ENCODE results near the gene LAMC1.

The LAMC1 gene

DNA sequence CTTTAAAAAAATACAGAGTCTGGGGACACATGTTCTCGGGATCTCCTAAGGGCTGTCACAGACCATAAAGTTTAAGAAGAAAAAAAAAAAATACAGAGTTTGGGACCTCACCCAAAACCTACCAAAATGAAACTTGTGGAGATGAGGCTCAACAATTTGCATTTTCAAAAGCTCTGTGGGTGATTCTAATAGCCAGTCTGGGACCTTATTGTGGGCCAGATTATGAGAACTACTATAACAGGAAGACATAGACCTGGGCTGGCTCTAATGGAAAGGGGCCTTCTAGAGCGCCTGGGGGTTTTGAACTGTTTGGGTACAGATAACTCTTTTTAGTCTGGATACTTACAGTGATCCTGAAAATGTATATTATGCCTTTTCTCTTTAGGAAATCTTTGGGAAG lies 69.1 kb downstream of the LAMC1 start:
- intact Hi-C loops (cut with micrococcal nuclease): no loop called here

DNA sequence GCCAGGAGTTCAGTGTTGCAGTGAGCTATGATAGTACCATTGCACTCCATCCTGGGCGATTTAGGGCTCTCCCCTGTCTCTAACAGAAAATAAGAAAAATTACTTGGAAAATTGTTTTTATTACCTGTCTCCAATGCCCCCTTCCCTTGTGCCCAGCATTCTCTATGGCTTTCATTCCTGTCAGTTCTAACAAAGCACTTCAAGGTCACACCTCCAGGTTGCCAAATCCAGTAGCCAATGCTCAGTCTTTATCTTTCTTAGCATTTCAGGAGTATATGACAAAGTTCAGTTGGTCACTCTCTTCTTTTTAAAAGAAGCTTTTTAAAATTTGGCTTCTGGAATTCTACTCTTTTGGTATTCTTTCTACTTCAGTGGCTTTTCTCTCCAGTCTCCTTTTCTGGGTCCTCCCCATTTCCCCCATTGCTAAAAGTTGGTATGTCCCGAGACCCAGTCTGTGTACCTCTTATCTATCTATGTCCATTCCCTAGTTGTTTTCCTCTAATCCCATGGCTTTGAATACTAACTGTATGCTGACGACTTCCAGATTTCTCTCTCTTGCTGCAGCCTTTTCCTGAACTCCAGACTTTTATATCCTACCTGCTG lies 69.9 kb downstream of the LAMC1 start:
- Mint-ChIP-seq H3K36me3 (ENCODE audit: low read depth) (no peaks in the 10 kb centered on the region), H3K4me1 (ENCODE audit: low read depth) (no peaks in the 10 kb centered on the region), H3K4me3 (no peak overlapping the region), H3K27me3 (no peaks in the 10 kb centered on the region), H3K27ac (no peak overlapping the region), H3K9me3 (no peaks in the 10 kb centered on the region)
- intact Hi-C loops (cut with micrococcal nuclease): no loop called here

More for the DNA sequence above, 69.1 kb downstream of the LAMC1 start:
- Mint-ChIP-seq H3K4me3 (no peak overlapping the region), H3K36me3 (ENCODE audit: low read depth) (no peaks in the 10 kb centered on the region), H3K27me3 (no peaks in the 10 kb centered on the region), H3K27ac (no peak overlapping the region), H3K9me3 (no peaks in the 10 kb centered on the region), H3K4me1 (ENCODE audit: low read depth) (no peaks in the 10 kb centered on the region)

DNA sequence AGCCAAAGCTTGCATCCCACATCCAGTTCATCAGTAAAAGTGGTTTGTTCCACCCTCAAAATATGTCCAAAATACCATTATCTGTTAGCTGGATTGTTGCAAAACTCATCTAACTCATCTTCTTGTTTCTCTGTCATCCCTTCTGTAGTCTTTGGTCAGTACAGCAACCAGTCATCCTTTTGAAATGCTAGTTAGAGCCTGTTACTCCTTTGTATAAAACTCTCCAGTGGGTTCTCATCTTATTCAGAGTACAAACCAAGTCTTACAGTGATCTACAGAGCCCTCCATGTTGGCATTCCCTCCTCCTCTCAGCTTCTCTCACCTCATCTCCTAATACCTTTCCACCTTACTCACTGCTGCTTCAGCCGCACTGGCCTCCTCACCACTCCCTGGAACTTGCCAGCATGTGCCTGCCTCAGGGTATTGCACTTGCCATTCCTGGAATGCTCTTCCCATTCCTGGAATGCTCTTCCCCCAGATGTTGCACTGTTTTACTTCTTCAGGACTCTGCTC lies 70.6 kb downstream of the LAMC1 start:
- H3K4me1 Mint-ChIP-seq (ENCODE audit: low read depth): no peaks in the 10 kb centered on the region
- H3K27ac Mint-ChIP-seq: no peak overlapping the region
- H3K9me3 Mint-ChIP-seq: no peaks in the 10 kb centered on the region
- no peaks in the 10 kb centered on the region for H3K36me3 Mint-ChIP-seq (ENCODE audit: low read depth)
- intact Hi-C loops (cut with micrococcal nuclease): no loop called here
- no peak overlapping the region for H3K4me3 Mint-ChIP-seq
- H3K27me3 Mint-ChIP-seq: no peaks in the 10 kb centered on the region

DNA sequence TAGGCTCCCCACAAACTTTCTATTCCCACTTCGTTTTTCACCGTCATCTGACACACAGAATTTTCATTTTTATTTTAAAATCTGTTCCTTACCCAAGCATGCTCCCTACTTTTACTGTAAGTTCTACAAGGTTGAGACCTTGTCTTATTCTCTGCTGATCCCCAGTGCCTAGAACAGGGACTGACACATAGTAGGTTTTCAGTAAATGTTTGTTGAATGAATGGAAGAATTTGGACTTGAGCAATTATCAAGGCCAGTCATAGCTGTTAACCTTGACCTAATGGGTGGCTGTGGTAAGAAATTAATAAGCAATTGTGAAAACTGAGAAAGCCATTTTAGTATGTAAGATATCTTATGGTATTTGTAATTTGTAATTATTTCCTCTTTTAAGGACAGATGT lies 71.1 kb downstream of the LAMC1 start:
- no peak overlapping the region for H3K4me3 Mint-ChIP-seq
- H3K36me3 Mint-ChIP-seq (ENCODE audit: low read depth): no peaks in the 10 kb centered on the region
- H3K27me3 Mint-ChIP-seq: no peaks in the 10 kb centered on the region
- H3K27ac Mint-ChIP-seq: no peak overlapping the region
- H3K4me1 Mint-ChIP-seq (ENCODE audit: low read depth): no peaks in the 10 kb centered on the region
- H3K9me3 Mint-ChIP-seq: no peaks in the 10 kb centered on the region
- intact Hi-C loops (cut with micrococcal nuclease): no loop called here

DNA sequence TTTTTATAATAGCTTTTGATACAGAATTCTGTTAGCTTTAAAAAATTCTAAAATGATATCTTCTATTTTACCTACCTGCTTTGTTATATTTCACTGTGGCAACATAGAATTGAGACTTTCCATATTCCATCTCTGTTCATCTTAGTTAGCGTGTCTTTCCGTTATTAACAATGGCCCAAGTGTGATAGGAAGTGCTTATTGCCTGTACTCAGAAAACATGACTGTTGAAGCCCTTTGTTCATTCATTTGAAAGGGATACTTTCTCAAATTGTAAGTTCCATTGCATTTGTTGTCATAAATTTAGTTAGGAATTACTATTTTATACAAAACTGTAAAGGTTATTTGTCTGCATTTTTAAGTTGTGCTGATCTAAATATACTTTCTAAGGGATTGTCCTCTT lies 73.1 kb downstream of the LAMC1 start:
- Mint-ChIP-seq H3K27me3 (no peaks in the 10 kb centered on the region), H3K4me1 (ENCODE audit: low read depth) (no peaks in the 10 kb centered on the region), H3K36me3 (ENCODE audit: low read depth) (no peaks in the 10 kb centered on the region), H3K27ac (no peak overlapping the region), H3K4me3 (no peak overlapping the region), H3K9me3 (no peaks in the 10 kb centered on the region)
- intact Hi-C loops (cut with micrococcal nuclease): no loop called here

DNA sequence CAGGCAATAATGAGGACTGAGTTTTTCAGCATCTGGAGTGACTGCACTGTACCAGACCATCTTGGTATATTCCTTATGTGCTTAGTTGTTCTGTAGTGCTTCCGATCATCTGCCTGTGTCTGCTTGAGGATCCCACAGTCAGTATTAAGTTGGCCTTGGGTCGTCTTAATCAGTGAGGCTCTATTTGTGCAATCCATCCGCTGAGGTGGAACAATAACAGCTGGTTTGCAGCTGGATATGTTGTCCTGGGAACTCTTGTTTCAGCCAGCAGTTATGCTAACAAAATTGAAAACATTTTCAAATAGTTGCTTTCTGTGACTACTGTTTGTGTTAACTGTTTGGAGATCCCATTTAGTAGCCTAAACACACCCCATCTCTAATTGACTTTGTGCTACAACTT lies 73.7 kb downstream of the LAMC1 start:
- no peak overlapping the region for H3K4me3 Mint-ChIP-seq
- peaks cover 5% of the 10 kb centered on the region for H3K4me1 Mint-ChIP-seq (ENCODE audit: low read depth)
- intact Hi-C loops (cut with micrococcal nuclease): no loop called here
- no peaks in the 10 kb centered on the region for H3K36me3 Mint-ChIP-seq (ENCODE audit: low read depth)
- no peaks in the 10 kb centered on the region for H3K27me3 Mint-ChIP-seq
- no peak overlapping the region for H3K27ac Mint-ChIP-seq
- H3K9me3 Mint-ChIP-seq: no peaks in the 10 kb centered on the region

DNA sequence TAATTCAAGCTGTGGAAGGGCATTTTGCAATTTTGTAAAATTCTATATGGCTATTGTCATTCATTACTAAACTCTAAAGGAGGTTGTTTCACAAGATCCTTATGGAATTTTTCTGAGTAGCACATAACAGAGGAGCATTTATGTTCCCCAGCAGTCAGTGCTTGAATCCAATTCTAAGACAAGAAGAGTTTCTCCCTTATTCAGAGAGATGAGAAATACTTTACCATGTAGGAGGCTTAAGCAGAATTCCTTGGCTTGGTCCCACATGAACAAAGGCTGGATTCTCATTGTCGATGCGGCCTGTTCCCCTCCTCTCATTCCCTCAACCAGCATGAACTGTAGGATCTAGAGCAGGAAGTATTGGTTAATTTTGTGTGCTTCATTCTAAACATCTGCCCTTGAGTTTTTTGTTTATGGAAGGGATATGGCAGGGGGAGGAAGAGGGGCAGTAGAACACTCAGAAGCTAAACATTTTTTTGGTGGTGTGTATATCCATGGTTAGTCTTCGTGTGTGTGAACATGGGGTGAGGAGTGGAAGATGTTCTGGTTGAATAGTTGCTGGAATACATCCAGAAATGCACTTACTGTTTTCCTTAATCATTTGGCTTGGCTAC lies 74.3 kb downstream of the LAMC1 start:
- H3K27ac Mint-ChIP-seq: no peak overlapping the region
- peaks cover 11% of the 10 kb centered on the region for H3K4me1 Mint-ChIP-seq (ENCODE audit: low read depth)
- intact Hi-C loops (cut with micrococcal nuclease): no loop called here
- H3K9me3 Mint-ChIP-seq: no peaks in the 10 kb centered on the region
- no peaks in the 10 kb centered on the region for H3K27me3 Mint-ChIP-seq
- H3K4me3 Mint-ChIP-seq: no peak overlapping the region
- H3K36me3 Mint-ChIP-seq (ENCODE audit: low read depth): no peaks in the 10 kb centered on the region

DNA sequence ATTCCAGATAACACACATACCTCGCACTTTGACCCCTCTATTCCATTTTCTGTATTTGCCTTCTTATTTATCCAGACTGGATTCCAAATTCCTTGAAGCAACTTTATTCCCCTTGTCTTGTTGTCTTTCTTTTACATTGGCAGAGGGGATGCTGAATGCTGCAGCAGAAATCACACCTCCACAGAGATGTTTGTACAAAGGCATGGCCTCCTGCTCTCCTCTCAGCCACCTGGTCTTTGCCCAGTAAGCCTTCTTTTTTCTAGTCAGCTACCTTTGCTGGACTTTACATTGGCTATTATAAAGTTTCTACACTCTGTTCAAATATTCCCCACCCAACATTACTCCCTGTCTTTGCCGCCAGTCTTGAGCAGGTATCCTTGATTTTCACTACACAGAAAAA lies 75.1 kb downstream of the LAMC1 start:
- intact Hi-C loops (cut with micrococcal nuclease): no loop called here

DNA sequence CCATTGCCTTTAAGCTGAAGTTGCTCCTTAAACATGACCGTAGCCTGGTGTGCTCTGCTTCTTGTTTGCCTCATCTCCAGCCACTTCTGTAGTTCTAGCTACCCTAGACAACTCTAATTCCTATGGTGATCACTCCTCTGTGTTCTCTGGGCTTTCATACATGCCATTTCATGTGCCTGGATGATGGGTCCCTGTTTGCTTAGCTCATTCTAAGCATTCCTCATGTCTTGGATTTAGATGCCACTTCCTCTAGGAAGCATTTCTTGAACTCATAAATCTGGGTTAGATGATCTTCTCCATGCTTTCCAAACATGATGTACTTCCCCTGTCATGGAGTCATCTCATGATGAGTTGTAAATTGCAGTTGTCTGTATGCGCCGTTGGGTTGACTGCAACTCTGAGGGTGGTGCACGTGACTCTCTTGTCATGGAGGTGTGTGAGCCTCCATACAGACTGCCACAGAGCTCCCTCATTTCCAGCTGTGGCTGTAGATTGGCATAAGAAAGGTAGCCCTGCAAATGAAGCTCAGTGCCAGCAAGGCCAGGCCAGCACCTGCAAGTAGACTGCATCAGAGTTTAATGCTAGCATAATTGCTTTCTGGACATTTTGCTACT lies 77.2 kb downstream of the LAMC1 start:
- Mint-ChIP-seq H3K36me3 (ENCODE audit: low read depth) (no peaks in the 10 kb centered on the region), H3K27ac (no peak overlapping the region), H3K4me3 (no peak overlapping the region), H3K4me1 (ENCODE audit: low read depth) (peaks cover 14% of the 10 kb centered on the region), H3K27me3 (no peaks in the 10 kb centered on the region), H3K9me3 (no peaks in the 10 kb centered on the region)
- intact Hi-C loops (cut with micrococcal nuclease): no loop called here

More for the DNA sequence above, 75.1 kb downstream of the LAMC1 start:
- H3K4me3 Mint-ChIP-seq: no peak overlapping the region
- no peak overlapping the region for H3K27ac Mint-ChIP-seq
- no peaks in the 10 kb centered on the region for H3K36me3 Mint-ChIP-seq (ENCODE audit: low read depth)
- H3K4me1 Mint-ChIP-seq (ENCODE audit: low read depth): peaks cover 14% of the 10 kb centered on the region
- H3K9me3 Mint-ChIP-seq: no peaks in the 10 kb centered on the region
- no peaks in the 10 kb centered on the region for H3K27me3 Mint-ChIP-seq

DNA sequence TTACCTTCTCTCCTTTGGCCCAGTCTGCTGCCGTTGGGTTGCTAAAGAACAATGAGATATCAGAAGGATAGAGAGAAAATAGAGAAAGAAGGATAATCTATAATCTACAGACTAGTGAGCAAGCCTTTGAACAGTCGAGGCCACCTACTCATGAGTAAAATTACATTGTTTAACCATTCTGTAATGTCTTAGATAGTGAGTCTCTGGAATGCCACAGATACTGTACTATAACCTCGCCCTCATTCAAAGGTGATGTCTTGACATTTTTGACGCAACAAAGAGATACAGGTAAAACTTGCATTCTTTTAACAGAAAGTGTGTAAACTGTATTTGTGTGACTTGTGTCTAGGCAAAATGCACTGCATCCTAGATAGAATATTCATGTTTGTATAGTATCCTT lies 77.9 kb downstream of the LAMC1 start:
- intact Hi-C loops (cut with micrococcal nuclease): no loop called here
- Mint-ChIP-seq H3K4me1 (ENCODE audit: low read depth) (peaks cover 14% of the 10 kb centered on the region), H3K9me3 (no peaks in the 10 kb centered on the region), H3K27ac (no peak overlapping the region), H3K27me3 (no peaks in the 10 kb centered on the region), H3K36me3 (ENCODE audit: low read depth) (no peaks in the 10 kb centered on the region), H3K4me3 (no peak overlapping the region)

DNA sequence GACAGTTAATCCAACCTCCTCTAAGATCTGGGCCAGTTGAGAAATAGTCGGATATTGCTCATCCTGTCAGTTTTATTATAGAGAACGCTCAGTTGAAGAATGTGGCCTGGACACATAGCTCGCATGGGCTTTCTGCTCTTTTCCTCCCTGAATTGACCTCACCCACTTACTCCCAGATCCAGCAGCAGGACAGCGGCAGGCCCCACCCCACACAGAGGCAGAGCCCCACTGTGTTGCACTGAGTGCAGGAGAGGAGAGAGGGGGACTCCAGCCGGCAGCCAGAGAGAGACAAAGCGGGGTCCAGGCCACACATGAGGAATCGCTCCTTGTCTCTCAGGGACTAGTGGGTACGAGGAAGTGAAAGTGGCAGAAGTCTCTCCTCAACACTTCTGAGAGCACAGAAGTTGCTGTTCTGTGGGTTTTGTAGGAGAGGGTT lies 78.6 kb downstream of the LAMC1 start:
- Mint-ChIP-seq H3K27me3 (no peaks in the 10 kb centered on the region), H3K9me3 (no peaks in the 10 kb centered on the region), H3K4me3 (no peak overlapping the region), H3K27ac (peak overlapping the region; percentile 47), H3K4me1 (ENCODE audit: low read depth) (peaks cover 14% of the 10 kb centered on the region), H3K36me3 (ENCODE audit: low read depth) (no peaks in the 10 kb centered on the region)
- intact Hi-C loops (cut with micrococcal nuclease): no loop called here

DNA sequence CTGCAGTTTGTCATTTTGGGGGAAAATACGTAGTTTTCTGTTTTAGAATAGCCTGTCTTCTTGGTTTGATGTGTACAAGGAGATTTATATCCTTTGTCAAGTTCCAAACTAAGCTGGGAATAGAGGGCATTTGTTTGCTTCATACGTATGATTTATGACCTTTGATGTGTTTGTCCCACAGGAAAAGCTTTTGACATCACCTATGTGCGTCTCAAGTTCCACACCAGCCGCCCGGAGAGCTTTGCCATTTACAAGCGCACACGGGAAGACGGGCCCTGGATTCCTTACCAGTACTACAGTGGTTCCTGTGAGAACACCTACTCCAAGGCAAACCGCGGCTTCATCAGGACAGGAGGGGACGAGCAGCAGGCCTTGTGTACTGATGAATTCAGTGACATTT lies 79.9 kb downstream of the LAMC1 start:
- H3K4me1 Mint-ChIP-seq (ENCODE audit: low read depth): peaks cover 14% of the 10 kb centered on the region
- H3K27ac Mint-ChIP-seq: no peak overlapping the region
- H3K27me3 Mint-ChIP-seq: no peaks in the 10 kb centered on the region
- intact Hi-C loops (cut with micrococcal nuclease): no loop called here
- no peaks in the 10 kb centered on the region for H3K9me3 Mint-ChIP-seq
- H3K36me3 Mint-ChIP-seq (ENCODE audit: low read depth): no peaks in the 10 kb centered on the region
- no peak overlapping the region for H3K4me3 Mint-ChIP-seq

DNA sequence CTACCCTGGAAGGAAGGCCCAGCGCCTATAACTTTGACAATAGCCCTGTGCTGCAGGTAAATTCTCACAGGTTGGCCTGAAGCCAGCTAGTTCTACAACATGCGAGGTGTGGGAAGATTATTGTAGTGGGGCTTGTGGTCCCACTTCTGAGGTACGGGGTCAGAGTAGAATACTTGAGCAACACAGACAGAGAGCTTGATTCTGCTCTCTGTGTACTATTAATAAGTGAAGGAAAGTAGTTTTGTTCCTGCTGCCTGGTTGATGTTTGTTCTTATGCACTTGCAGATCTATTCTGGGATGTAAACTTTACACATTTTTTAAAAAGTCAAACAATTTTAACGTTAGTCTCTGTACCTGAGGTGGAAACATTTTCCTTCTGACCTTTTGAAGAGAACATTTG lies 80.4 kb downstream of the LAMC1 start:
- H3K4me3 Mint-ChIP-seq: no peak overlapping the region
- intact Hi-C loops (cut with micrococcal nuclease): no loop called here
- H3K27me3 Mint-ChIP-seq: no peaks in the 10 kb centered on the region
- no peak overlapping the region for H3K27ac Mint-ChIP-seq
- H3K9me3 Mint-ChIP-seq: no peaks in the 10 kb centered on the region
- H3K4me1 Mint-ChIP-seq (ENCODE audit: low read depth): peaks cover 14% of the 10 kb centered on the region
- H3K36me3 Mint-ChIP-seq (ENCODE audit: low read depth): no peaks in the 10 kb centered on the region

DNA sequence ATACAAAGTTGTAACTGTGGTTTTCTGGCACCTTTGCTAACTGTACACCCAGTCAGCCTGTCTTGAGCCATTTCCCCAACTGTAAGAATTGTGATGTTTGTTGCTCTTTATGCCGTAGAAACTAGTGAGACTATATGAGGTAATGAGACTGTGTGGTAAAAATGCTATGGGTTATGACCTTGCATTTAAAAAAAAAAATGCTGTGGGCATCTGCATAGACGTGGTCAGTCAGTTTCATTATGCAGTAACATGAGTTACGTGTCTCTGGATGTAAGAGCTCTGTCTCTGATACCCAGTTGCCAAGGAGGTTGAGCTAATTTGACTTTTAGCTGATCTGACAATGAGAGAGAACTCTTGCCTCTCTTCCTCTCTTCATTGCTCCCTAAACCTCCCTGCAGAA lies 82.2 kb downstream of the LAMC1 start:
- no peak overlapping the region for H3K27ac Mint-ChIP-seq
- no peaks in the 10 kb centered on the region for H3K27me3 Mint-ChIP-seq
- H3K4me1 Mint-ChIP-seq (ENCODE audit: low read depth): peaks cover 14% of the 10 kb centered on the region
- H3K36me3 Mint-ChIP-seq (ENCODE audit: low read depth): no peaks in the 10 kb centered on the region
- intact Hi-C loops (cut with micrococcal nuclease): no loop called here
- no peaks in the 10 kb centered on the region for H3K9me3 Mint-ChIP-seq
- H3K4me3 Mint-ChIP-seq: no peak overlapping the region
